B cell (primary cell): Measurements from ENCODE around the gene LARGE1. TPM values are rescaled to one million over a fixed set of nuclear protein-coding genes. Genes with fewer than 3 reads are reported as not detected.
A peak's percentile ranks its signal among the peaks of the same experiment; 100 is the strongest.

Experiments
- ATAC-seq: fragments of 200-7000 bp; cut with Tn5 transposase; one replicate; pipeline ENCODE4 v1.10.0; 2021; ENCODE audit warnings: low read depth, mild to moderate bottlenecking, moderate number of reproducible peaks, moderate library complexity
- CTCF ChIA-PET: fragments of 350-600 bp; sonication (Branson Sonifier 250); formaldehyde crosslinking; loops from one replicate; lab custom pipeline; 2021; ENCODE audit warnings: antibody characterized with exemption, inconsistent platforms; lab: Charles Lee
- POLR2A ChIA-PET: fragments of 350-600 bp; sonication (Branson Sonifier 250); formaldehyde crosslinking; loops from one replicate; lab custom pipeline; 2021; ENCODE audit warnings: antibody characterized with exemption; lab: Charles Lee
- DNase-seq: peaks from one replicate; pipeline ENCODE4 v3.0.0; 2013
- H2AFZ ChIP-seq: 2 replicates; pipeline ENCODE4 v1.6.1; 2012; ENCODE audit warnings: mild to moderate bottlenecking, low read depth, low read length; ENCODE audit not compliant: insufficient read depth, poor library complexity, severe bottlenecking
- H3K27ac ChIP-seq, 2 donors: 1 replicate in 1 of 2; 2 replicates in 1 of 2; pipeline ENCODE4 v1.5.1; 2012 to 2013; ENCODE audit warnings: low read length in 2 of 2, mild to moderate bottlenecking in 2 of 2, moderate library complexity in 1 of 2
- H3K27me3 ChIP-seq, 4 experiments: fragments of 200-600 bp in 1 of 4; sonication (generic) in 1 of 4; replicated peaks in 1 of 4; 1 replicate in 2 of 4; 2 replicates in 2 of 4; pipeline versions ENCODE4 v1.6.1 to v1.7.0; 2013 to 2016; ENCODE audit warnings: low read length in 3 of 4, mild to moderate bottlenecking in 2 of 4, mixed read lengths in 1 of 4, moderate library complexity in 1 of 4; ENCODE audit not compliant: insufficient read depth in 4 of 4, control insufficient read depth in 3 of 4; ENCODE audit errors: control extremely low read depth in 1 of 4
- H3K36me3 ChIP-seq, 2 experiments: replicated peaks in 1 of 2; 1 replicate in 1 of 2; 2 replicates in 1 of 2; pipeline versions ENCODE4 v1.6.1 to v1.7.1; 2013; ENCODE audit warnings: low read length in 1 of 2; ENCODE audit not compliant: insufficient read depth in 2 of 2, control insufficient read depth in 1 of 2; ENCODE audit errors: control extremely low read depth in 1 of 2, extremely low read depth in 1 of 2
- H3K4me1 ChIP-seq, 2 donors: fragments of 200-600 bp in 1 of 2; sonication (generic) in 1 of 2; 1 replicate in 1 of 2; 2 replicates in 1 of 2; pipeline versions ENCODE4 v1.5.1 to v1.6.1; 2013 to 2017; ENCODE audit warnings: low read length in 2 of 2; ENCODE audit not compliant: control insufficient read depth in 2 of 2, insufficient read depth in 2 of 2
- H3K4me2 ChIP-seq: replicated peaks from 2 replicates; pipeline ENCODE3; 2012; ENCODE audit warnings: mild to moderate bottlenecking, low read depth, low read length; ENCODE audit not compliant: poor library complexity, severe bottlenecking
- H3K4me3 ChIP-seq, 5 experiments: fragments of 200-600 bp in 1 of 5; sonication (generic) in 1 of 5; 1 replicate in 3 of 5; 2 replicates in 2 of 5; pipeline versions ENCODE4 v1.5.1 to v1.7.0; 2011 to 2016; ENCODE audit warnings: low read length in 4 of 5, mild to moderate bottlenecking in 4 of 5, low read depth in 2 of 5, control low read depth in 1 of 5, moderate library complexity in 1 of 5; ENCODE audit not compliant: insufficient read depth in 1 of 5; ENCODE audit errors: control extremely low read depth in 1 of 5, extremely low read depth in 1 of 5
- H3K79me2 ChIP-seq: fragments of 200-600 bp; sonication (generic); one replicate; pipeline ENCODE4 v1.6.0; 2016; ENCODE audit warnings: low read length; ENCODE audit not compliant: control insufficient read depth, insufficient read depth
- H3K9ac ChIP-seq: fragments of 200-600 bp; sonication (generic); 2 replicates; pipeline ENCODE4 v1.6.1; 2017; ENCODE audit warnings: mild to moderate bottlenecking, low read length, moderate library complexity
- H3K9me3 ChIP-seq, 3 donors: one replicate each; pipeline versions ENCODE4 v1.6.1 to v1.7.1; 2013; ENCODE audit warnings: low read length in 2 of 3; ENCODE audit not compliant: control insufficient read depth in 2 of 3, insufficient read depth in 1 of 3; ENCODE audit errors: control extremely low read depth in 1 of 3
- H4K20me1 ChIP-seq: 2 replicates; pipeline ENCODE4 v1.6.0; 2012; ENCODE audit warnings: mild to moderate bottlenecking, low read length; ENCODE audit not compliant: insufficient read depth, control insufficient read depth, poor library complexity, severe bottlenecking
- H3K27ac Mint-ChIP-seq: one replicate; pipeline ENCODE4 v1.8.0; 2021; ENCODE audit warnings: mixed read lengths
- H3K27me3 Mint-ChIP-seq: one replicate; pipeline ENCODE4 v1.8.0; 2021; ENCODE audit warnings: mixed read lengths
- H3K4me1 Mint-ChIP-seq: one replicate; pipeline ENCODE4 v1.8.0; 2021; ENCODE audit warnings: mixed read lengths
- H3K4me3 Mint-ChIP-seq: one replicate; pipeline ENCODE4 v1.8.0; 2021; ENCODE audit warnings: mixed read lengths
- H3K9me3 Mint-ChIP-seq: one replicate; pipeline ENCODE4 v1.8.0; 2022; ENCODE audit warnings: mixed read lengths; ENCODE audit not compliant: insufficient read depth
- EZH2 ChIP-seq: IDR thresholded peaks from 2 replicates; pipeline ENCODE4 v1.6.1; 2012; ENCODE audit warnings: borderline replicate concordance, low read depth, mild to moderate bottlenecking, moderate library complexity, low read length; ENCODE audit not compliant: insufficient read depth, poor library complexity, severe bottlenecking
- WGBS: methylation state at CpG from one replicate; pipeline ENCODE4 v1.1.5; 2013; ENCODE audit warnings: missing lambda C conversion rate; ENCODE audit not compliant: insufficient coverage; 5-methylcytosine and 5-hydroxymethylcytosine counted together
- intact Hi-C: fragments of 100-400 bp; cut with micrococcal nuclease; formaldehyde crosslinking; loops from one replicate; pipeline ENCODE4 v1.10.0; 2022
- polyA plus RNA-seq: library from polyadenylated mRNA; depleted of rRNA; stranded (reverse); fragments of >200 nt; gene quantifications from 2 replicates; pipeline ENCODE4 v1.2.3, GENCODE V29; 2012
- total RNA-seq, 2 donors: library from RNA; stranded (reverse); fragments of 120-200 nt in 1 of 2; gene quantifications; 1 replicate in 1 of 2; 2 replicates in 1 of 2; pipeline versions ENCODE4 v1.2.3 to v1.2.4, GENCODE V29; 2013 to 2022
- TF ChIP-seq, protein P1 (sequence below): fragments of 200-600 bp; IDR thresholded peaks from one replicate; pipeline ENCODE4 v1.8.0; 2022; ENCODE audit warnings: antibody characterized with exemption, mild to moderate bottlenecking

Gene LARGE1
- total and polyA plus RNA-seq, 2 donors (not counting 1 experiment from before 2014, with no cell fraction given), result 20.7 to 82.0 TPM

- H3K27ac Mint-ChIP-seq, result peak overlapping the region; percentile 86
Observed at GRCh38 chr22:33579448-33580093, 340.7 kb downstream of the LARGE1 start.

More at GRCh38 chr22:33579448-33580093, 340.7 kb downstream of the LARGE1 start:
- ChIA-PET POLR2A (interaction anchor here (0.9 to 3.5 kb wide), 4 partner anchors 11 to 278 kb away, joined by 3 to 11 read pairs (median 5); no protein-coding TSS in a partner anchor), CTCF (interaction anchor here (0.6 to 8.3 kb wide), 18 partner anchors 11 to 532 kb away, joined by 3 to 258 read pairs (median 4); no protein-coding TSS in a partner anchor)
- H3K9ac ChIP-seq, result no peak overlapping the region
- H4K20me1 ChIP-seq, result no peaks in the 10 kb centered on the region
- peak; percentile 69 for ATAC-seq
- peaks cover 46 to 52% of the 10 kb centered on the region in 2 donors for H3K4me1 ChIP-seq
- no peaks in the 10 kb centered on the region for H3K36me3 ChIP-seq
- H3K9me3 ChIP-seq, result no peaks in the 10 kb centered on the region
- no peaks in the 10 kb centered on the region for H3K27me3 ChIP-seq
- no peak overlapping the region for H3K4me3 ChIP-seq
- intact Hi-C loops, result loop anchor here (1.0 kb wide), 2 partner anchors 60 to 277 kb away; no protein-coding TSS in a partner anchor
- Mint-ChIP-seq H3K4me3 (peak overlapping the region; percentile 61), H3K9me3 (no peaks in the 10 kb centered on the region), H3K27me3 (no peaks in the 10 kb centered on the region), H3K4me1 (peaks cover 51% of the 10 kb centered on the region)
- peak overlapping the region; percentile 48 to 72 for H3K27ac ChIP-seq
- peak; percentile 79 for DNase-seq
- peaks cover 6% of the 10 kb centered on the region for H3K79me2 ChIP-seq
- H2AFZ ChIP-seq, result no peak overlapping the region
- H3K4me2 ChIP-seq, result no peak overlapping the region
- 84% methylated on average over 6 of the region's 8 CpGs for WGBS
- TF ChIP-seq, protein P1, sequence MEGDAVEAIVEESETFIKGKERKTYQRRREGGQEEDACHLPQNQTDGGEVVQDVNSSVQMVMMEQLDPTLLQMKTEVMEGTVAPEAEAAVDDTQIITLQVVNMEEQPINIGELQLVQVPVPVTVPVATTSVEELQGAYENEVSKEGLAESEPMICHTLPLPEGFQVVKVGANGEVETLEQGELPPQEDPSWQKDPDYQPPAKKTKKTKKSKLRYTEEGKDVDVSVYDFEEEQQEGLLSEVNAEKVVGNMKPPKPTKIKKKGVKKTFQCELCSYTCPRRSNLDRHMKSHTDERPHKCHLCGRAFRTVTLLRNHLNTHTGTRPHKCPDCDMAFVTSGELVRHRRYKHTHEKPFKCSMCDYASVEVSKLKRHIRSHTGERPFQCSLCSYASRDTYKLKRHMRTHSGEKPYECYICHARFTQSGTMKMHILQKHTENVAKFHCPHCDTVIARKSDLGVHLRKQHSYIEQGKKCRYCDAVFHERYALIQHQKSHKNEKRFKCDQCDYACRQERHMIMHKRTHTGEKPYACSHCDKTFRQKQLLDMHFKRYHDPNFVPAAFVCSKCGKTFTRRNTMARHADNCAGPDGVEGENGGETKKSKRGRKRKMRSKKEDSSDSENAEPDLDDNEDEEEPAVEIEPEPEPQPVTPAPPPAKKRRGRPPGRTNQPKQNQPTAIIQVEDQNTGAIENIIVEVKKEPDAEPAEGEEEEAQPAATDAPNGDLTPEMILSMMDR, result peak; percentile 98
- TF ChIP-seq EZH2, result no peak
